GM21737 (cell line): ENCODE data around the gene TUBGCP6.
A peak's percentile ranks its signal among the peaks of the same experiment; 100 is the strongest.

ENCODE experiments used
- ATAC-seq: cut with Tn5 transposase; IDR thresholded peaks from one replicate; pipeline ENCODE4 v1.9.1; 2021; ENCODE audit warnings: mild to moderate bottlenecking, moderate library complexity; ENCODE audit not compliant: unreplicated experiment

The TUBGCP6 gene

DNA sequence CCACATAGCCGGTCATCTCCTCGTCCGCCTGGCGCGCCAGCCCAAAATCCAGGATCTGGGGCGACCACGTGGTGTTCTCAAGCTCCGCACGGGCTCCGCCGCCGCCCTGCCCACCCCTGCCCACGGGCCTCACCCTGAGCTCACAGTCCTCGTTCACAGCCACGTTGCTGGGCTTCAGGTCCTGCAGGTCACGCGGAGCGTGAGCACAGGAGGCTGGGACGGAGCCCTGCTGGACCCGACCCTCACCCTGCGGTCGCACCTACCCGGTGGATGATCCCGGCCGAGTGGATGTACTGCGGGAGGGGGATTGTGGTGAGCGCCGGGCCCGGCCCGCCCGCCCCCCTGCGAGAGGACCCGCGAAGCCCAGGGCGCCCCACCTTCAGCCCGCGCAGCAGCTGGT, 22.2 kb upstream of the TUBGCP6 start:
- ATAC-seq = no peak

DNA sequence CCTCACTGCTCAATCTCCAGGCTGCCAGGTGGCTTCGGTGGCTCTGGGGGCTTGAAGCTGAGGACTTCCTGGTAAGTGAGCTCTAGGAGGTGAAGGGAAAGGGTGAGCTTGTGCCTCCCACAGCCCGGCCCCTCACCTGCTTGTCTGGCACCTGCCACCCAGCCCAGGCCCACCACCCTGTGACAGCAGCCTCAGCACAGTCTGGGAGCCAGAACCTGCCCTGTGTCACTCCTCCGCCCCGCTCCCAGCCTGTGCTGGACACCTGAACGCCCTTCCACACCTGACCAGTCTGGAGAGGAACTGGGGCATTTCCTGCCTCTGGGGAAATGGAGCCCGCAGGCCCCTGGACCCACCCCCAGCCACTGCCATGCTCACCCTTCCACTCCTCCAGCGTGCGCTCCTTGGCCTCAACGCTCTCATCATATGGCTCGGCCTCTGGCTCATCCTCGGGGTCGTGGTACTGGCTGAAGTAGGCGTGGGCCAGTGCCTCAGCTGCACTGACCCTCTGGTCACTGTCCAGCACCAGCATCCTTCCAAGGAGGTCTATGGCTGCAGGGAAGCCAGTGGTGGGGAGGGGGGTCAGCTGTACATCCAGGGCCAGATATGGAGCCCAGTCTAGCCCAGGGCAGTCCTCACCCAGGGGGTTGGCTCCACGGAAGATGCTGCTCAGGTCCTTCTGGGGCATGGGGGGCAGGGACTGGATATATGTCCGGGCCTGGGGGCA, 20.3 kb upstream of the TUBGCP6 start:
- ATAC-seq = no peak

- ATAC-seq = no peak
Observed at GRCh38 chr22:50264104-50264745, 19.4 kb upstream of the TUBGCP6 start.

DNA sequence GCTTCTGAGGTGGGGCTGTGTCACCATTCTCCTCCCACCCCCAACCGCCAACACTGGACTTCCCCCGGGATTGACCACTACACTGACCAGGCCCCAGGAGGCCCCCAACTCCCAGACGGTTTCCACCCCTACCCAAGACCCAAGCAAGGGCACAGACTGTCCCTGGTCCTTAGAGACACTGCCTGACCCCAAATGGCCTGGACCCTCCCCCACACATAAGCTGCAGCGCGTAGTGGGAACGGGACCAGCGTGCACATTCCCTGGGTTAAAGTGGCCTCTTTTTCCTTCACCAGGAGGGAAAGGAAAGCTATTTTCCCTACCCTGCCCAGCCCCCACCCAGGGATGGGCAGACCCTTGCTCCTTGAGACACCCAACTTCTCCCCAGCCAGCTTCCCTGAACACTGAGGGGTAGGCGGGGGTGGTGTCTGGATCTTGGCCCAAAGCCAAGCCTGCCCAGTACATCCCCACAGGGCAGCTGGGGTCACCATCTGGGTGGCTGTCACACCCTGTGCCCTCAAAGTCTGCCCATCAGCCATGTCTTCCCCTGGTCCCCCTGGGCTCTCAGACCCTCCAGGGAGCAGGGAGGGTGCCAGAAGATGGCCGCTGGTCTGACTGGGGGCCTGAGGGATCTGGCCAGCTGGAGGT, 18.3 kb upstream of the TUBGCP6 start:
- ATAC-seq = no peak

- no peak for ATAC-seq
Observed at GRCh38 chr22:50262460-50262911, 17.7 kb upstream of the TUBGCP6 start.

GRCh38 chr22:50261615-50262459, 17.0 kb upstream of the TUBGCP6 start, which contains the start of gene MAPK12:
TSS of gene MAPK12 (minus strand) at chr22:50261683. CDS start at chr22:50261509, 174 bp downstream.
- ATAC-seq = peak; percentile 33

GRCh38 chr22:50260801-50261614, 16.2 kb upstream of the TUBGCP6 start:
- peak; percentile 22 for ATAC-seq

DNA sequence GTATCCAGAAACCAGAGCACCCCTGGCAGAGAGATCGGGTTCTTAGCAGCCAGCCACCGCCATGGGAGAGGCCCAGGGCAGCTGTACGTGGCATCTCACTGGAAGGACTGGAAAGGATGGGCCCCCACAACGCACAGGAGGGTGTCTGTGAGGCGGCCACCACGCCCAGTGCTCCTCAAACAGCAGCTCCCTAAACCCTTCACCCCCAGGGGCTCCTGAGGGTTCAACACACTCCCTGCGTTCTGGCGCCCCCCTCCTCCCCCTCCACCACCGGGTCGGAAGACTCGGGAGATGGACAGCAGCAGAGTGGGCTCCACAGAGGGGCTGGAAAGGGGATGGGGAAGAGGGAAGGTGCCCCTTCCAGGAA, 15.6 kb upstream of the TUBGCP6 start:
- no peak for ATAC-seq

GRCh38 chr22:50259302-50259701, 14.5 kb upstream of the TUBGCP6 start:
- no peak for ATAC-seq

GRCh38 chr22:50258361-50259292, 13.8 kb upstream of the TUBGCP6 start:
- no peak for ATAC-seq

DNA sequence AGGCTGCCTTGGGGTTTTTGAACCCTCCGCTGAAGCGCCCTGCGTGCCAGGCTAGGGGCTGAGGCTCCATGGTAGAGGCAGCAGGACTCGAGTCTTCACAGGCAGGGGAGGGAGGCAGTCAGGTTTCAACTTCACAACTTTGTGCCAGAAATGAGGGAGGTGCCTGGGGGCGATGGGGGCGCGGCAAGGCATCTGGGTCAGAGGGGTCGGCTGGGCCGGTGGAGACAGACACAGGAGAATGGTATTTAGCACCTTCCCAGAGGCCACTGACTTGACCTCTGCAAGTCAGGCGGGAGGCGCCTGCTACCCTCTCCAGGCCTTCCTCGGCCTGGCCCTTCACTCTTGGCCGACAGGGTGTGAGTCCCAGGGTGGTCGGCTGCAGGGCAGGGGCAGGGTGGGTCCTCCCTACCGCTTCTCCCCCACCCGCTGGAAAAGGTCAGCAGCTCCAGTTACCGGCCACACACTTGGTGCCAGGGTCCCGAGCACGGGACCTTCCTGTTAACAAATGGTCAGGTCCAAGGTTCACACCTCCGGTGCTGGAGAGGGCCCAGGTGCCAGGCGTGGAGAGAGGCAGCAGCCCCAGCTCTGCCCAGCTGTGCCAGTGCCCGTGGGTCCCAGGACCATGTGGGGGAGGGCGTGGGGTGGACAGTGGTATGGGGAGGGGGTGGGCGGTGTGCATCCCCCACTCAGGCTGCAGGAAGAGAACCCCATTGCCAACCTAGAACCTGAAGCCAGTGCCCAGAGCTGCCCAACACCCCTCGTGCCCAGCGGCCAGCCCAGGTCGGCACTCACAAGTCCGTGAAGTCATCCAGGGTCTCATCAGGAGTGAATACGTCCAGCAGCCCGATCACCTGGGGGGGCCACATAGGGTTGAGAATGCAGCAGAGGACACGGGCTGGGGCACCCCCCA, 12.9 kb upstream of the TUBGCP6 start:
- no peak for ATAC-seq

DNA sequence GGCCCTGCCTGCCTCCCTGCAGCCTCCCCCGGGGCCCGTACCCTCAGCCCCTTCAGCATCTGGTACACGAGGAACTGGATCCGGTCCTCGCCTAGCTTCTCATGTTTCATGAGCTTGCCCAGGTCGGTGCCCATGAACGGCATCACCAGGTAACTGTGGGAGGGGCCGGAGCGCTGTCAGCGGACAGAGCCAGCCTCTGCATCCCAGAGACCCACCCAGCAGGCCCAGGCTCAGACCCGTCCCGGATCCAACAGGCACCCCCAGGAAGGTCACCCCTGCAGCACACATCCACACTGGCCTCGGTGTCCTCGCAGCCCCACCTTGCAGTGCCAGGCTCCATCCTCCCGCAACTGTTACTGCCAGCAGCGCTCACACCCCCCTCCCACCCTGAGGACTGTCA, 12.2 kb upstream of the TUBGCP6 start:
- ATAC-seq = no peak

GRCh38 chr22:50256258-50256862, 11.5 kb upstream of the TUBGCP6 start:
- no peak for ATAC-seq

GRCh38 chr22:50255607-50256006, 10.8 kb upstream of the TUBGCP6 start:
- ATAC-seq = no peak

DNA sequence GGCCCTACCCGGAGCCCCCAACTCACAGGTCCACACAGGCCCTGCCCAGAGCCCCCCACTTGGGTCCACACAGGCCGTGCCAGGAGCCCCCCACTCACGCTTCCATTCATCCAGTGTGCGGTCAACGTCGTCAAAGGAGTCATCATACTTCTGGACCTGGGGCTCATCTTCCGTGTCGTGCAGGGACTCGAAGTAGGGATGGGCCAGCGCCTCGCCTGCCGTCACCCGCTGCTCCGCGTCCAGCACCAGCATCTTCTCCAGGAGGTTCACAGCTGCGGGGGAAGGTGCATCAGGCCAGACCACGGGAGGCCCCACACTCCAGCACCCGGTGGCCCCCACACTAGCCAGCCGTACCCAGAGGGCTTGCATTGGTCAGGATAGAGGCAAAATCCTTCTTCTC, 10.3 kb upstream of the TUBGCP6 start:
- ATAC-seq = no peak

DNA sequence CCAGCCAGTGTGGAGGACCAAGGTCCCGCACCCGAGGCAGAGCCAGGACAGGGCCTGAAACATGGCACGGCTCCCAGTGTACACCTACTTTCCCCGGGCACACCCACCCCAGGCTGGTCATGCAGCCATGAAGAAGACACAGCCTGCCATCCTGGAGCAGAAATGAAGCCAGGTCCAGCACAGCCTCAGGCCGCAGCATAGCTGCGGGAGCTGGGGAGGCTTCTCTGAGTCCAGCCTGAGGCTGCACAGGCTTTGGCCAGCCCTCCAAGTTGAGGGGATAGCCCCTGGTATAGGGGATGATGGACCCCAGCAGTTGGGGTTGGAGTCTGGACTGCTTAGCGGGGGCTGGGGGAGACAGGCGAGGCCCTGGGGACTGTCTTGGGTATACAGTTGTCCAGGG, 9.1 kb upstream of the TUBGCP6 start:
- no peak for ATAC-seq

- no peak for ATAC-seq
Observed at GRCh38 chr22:50253046-50253915, 8.5 kb upstream of the TUBGCP6 start.
